Sigmoid colon (tissue), 4 donors: ENCODE data around the gene TOM1.

Source experiments
- POLR2A ChIP-seq, 2 donors: fragments of 450-650 bp; IDR thresholded peaks; one replicate each; pipeline ENCODE4 v1.6.1; 2016; ENCODE audit warnings: antibody characterized with exemption in 2 of 2, mild to moderate bottlenecking in 2 of 2, moderate library complexity in 2 of 2
- POLR2AphosphoS5 ChIP-seq, 4 donors: sonication (generic); formaldehyde crosslinking; IDR thresholded peaks; one replicate each; pipeline ENCODE4 v1.6.1; 2017; ENCODE audit warnings: antibody characterized with exemption in 4 of 4

GRCh38 chr22:35327690-35328471 is 28.2 kb downstream of the TOM1 start:
- TF ChIP-seq POLR2A (IDR thresholded peaks at IDR 0.05), result no peak
- TF ChIP-seq POLR2AphosphoS5 (IDR thresholded peaks at IDR 0.05), result no peak
